Omental fat pad (tissue), 4 donors: ENCODE data around the gene ABL1. TPM values are rescaled to one million over a fixed set of nuclear protein-coding genes. Genes with fewer than 3 reads are reported as not detected.

Experiments
- ATAC-seq: fragments of 150-250 bp; one replicate; pipeline ENCODE4 v1.9.1; 2016; ENCODE audit warnings: mild to moderate bottlenecking, moderate library complexity; ENCODE audit not compliant: low FRiP score
- DNase-seq: peaks from one replicate; pipeline ENCODE4 v3.0.0-alpha.2; 2019; ENCODE audit warnings: low spot score
- total RNA-seq, 4 donors: library from RNA; depleted of rRNA; stranded (reverse); fragments of >200 nt; gene quantifications; one replicate each; pipeline ENCODE4 v1.1.0, GENCODE V29; 2016
- TF ChIP-seq, protein P1 (sequence below), 3 donors: fragments of 450-650 bp; IDR thresholded peaks; one replicate each; pipeline ENCODE4 v1.5.1; 2016 to 2017; ENCODE audit warnings: antibody characterized with exemption in 3 of 3, mild to moderate bottlenecking in 3 of 3, moderate library complexity in 2 of 3

The ABL1 gene
- total RNA-seq, 4 donors from 2014 or later: 48.8 to 82.8 (median 75.3) TPM

DNA sequence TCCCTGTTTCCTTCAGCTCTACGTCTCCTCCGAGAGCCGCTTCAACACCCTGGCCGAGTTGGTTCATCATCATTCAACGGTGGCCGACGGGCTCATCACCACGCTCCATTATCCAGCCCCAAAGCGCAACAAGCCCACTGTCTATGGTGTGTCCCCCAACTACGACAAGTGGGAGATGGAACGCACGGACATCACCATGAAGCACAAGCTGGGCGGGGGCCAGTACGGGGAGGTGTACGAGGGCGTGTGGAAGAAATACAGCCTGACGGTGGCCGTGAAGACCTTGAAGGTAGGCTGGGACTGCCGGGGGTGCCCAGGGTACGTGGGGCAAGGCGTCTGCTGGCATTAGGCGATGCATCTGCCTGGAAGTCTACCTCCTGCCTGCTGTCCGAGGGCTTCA is 27.7 kb downstream of the ABL1 start:
- ATAC-seq (no peak), DNase-seq (no peak)
- TF ChIP-seq, protein P1, sequence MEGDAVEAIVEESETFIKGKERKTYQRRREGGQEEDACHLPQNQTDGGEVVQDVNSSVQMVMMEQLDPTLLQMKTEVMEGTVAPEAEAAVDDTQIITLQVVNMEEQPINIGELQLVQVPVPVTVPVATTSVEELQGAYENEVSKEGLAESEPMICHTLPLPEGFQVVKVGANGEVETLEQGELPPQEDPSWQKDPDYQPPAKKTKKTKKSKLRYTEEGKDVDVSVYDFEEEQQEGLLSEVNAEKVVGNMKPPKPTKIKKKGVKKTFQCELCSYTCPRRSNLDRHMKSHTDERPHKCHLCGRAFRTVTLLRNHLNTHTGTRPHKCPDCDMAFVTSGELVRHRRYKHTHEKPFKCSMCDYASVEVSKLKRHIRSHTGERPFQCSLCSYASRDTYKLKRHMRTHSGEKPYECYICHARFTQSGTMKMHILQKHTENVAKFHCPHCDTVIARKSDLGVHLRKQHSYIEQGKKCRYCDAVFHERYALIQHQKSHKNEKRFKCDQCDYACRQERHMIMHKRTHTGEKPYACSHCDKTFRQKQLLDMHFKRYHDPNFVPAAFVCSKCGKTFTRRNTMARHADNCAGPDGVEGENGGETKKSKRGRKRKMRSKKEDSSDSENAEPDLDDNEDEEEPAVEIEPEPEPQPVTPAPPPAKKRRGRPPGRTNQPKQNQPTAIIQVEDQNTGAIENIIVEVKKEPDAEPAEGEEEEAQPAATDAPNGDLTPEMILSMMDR (IDR thresholded peaks at IDR 0.05): no peak

GRCh38 chr9:130864541-130864940 is 29.5 kb downstream of the ABL1 start:
- ATAC-seq: no peak
- TF ChIP-seq, protein P1 (IDR thresholded peaks at IDR 0.05): no peak
- DNase-seq: no peak

DNA sequence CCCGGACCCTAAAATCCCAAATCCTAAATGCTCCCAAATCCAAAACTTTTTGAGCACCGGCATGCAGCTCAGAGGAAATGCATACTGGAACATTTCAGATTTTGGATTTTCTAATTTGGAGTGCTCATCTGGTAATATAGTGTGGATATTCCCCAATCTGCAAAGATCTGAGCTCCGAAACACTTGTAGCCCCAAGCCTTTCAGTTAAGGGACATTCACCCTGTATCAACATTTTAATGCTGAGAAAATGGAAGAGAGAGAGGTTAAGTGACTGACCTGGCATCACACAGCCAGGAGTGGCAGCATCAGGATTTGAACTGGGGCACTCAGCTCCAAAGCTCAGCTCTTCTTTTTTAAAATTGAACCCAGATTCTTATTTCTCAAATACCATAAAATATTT is 30.9 kb downstream of the ABL1 start:
- DNase-seq (no peak), ATAC-seq (no peak)
- TF ChIP-seq, protein P1 (IDR thresholded peaks at IDR 0.05): no peak

GRCh38 chr9:130866474-130866965 is 31.5 kb downstream of the ABL1 start:
- DNase-seq (peak; percentile 44), ATAC-seq (peak; percentile 73)

DNA sequence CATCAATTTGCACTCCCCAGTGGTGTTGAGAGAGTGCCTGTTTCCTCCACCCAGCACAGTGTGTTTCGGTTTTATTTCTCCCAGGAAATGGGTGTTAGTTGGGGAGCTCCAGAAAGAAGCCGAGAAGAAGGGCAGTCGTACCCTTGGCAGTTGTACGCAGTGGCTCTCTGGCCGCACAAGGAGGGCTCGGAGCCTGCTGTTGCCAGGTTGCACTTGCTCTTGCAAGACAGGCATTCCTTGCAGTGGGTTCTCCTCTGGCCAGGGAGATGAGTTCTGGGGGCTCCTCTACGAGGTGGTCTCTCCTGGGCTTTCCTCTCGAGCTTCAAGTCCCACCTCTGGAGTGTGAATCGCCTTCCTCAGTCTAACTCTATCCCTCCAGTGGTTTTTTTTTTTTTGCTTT is 32.5 kb downstream of the ABL1 start:
- TF ChIP-seq, protein P1 (IDR thresholded peaks at IDR 0.05): no peak
- no peak for DNase-seq
- no peak for ATAC-seq

More at GRCh38 chr9:130866474-130866965, 31.5 kb downstream of the ABL1 start:
- TF ChIP-seq, protein P1 (IDR thresholded peaks at IDR 0.05): peak in 1 of 3 donors; percentile 21

GRCh38 chr9:130868230-130868629 is 33.2 kb downstream of the ABL1 start:
- TF ChIP-seq, protein P1 (IDR thresholded peaks at IDR 0.05): no peak
- DNase-seq (no peak), ATAC-seq (no peak)

GRCh38 chr9:130869250-130869649 is 34.2 kb downstream of the ABL1 start:
- no peak for DNase-seq

More at GRCh38 chr9:130869250-130869649, 34.2 kb downstream of the ABL1 start:
- ATAC-seq: no peak
- TF ChIP-seq, protein P1 (IDR thresholded peaks at IDR 0.05): no peak
